ENCODE data around the gene PDZD4.

Gene PDZD4

DNA sequence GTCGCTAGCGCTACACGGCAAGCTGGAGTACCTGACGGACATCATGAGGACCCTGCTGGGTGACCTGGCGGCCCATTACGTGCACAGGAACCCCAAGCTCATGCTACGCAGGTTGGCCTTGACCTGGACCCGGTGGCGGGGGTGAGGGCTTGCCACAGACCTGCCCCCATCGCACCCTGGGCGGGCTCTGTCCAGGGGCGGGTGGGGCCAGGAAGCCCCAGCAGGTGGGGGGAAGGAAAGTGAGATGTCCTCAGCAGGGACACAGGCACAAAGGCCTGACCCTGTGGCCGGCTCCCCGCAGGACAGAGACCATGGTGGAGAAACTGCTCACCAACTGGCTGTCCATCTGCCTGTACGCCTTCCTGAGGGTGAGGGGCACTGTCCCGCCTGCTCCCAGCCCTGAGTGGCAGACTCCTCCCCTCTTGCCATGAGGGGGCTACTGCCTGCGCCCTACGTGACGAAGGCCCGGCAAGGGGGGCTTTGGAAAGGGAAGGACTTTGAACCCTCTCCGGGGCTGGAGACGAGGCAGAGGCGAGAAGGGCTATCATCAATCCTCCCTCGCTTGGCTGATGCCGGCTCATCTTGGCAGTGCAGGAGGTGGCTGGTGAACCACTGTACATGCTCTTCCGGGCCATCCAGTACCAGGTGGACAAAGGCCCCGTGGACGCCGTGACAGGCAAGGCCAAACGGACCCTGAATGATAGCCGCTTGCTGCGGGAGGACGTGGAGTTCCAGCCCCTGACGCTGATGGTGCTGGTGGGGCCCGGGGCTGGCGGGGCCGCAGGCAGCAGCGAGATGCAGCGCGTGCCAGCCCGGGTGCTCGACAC lies 54.8 kb downstream of the PDZD4 start:
- TF ChIP-seq, protein P1, sequence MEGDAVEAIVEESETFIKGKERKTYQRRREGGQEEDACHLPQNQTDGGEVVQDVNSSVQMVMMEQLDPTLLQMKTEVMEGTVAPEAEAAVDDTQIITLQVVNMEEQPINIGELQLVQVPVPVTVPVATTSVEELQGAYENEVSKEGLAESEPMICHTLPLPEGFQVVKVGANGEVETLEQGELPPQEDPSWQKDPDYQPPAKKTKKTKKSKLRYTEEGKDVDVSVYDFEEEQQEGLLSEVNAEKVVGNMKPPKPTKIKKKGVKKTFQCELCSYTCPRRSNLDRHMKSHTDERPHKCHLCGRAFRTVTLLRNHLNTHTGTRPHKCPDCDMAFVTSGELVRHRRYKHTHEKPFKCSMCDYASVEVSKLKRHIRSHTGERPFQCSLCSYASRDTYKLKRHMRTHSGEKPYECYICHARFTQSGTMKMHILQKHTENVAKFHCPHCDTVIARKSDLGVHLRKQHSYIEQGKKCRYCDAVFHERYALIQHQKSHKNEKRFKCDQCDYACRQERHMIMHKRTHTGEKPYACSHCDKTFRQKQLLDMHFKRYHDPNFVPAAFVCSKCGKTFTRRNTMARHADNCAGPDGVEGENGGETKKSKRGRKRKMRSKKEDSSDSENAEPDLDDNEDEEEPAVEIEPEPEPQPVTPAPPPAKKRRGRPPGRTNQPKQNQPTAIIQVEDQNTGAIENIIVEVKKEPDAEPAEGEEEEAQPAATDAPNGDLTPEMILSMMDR (IDR thresholded peaks at IDR 0.05; ENCODE audit: insufficient read depth, low read depth, low read length, missing control alignments): no peak
- no peak overlapping the region for H3K4me3 ChIP-seq (ENCODE audit: low read depth, low read length)
- no peak for DNase-seq (ENCODE audit: low read depth)

DNA sequence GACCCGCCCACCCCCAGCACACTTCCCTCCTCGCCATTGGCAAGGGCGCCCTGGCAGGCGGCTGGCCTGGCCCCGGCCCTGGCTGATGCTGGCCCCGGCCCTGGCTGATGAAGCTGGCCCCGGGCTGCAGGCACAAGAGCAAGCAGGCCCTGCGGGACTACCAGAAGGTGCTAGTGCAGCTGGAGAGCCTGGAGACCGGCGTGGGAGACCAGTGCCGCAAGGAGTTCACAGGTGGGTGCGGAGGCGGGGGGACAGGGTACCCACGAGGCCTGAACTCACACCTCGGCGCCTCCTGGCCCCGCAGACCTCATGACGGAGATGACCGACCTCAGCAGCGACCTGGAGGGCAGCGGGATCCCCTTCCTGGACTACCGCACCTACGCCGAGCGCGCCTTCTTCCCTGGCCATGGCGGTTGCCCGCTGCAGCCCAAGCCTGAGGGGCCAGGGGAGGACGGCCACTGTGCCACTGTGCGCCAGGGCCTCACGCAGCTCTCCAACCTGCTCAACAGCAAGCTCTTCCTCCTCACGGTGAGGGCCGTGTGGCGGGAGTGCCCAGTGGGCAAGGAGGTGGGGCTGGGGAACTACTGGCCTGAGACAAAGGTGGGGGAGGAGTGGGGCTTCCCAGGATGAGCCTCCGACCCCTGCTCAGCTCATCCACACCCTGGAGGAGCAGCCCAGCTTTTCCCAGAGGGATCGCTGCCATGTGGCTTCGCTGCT lies 55.6 kb downstream of the PDZD4 start:
- TF ChIP-seq, protein P1 (IDR thresholded peaks at IDR 0.05; ENCODE audit: insufficient read depth, low read depth, low read length, missing control alignments): no peak
- DNase-seq (ENCODE audit: low read depth): no peak

DNA sequence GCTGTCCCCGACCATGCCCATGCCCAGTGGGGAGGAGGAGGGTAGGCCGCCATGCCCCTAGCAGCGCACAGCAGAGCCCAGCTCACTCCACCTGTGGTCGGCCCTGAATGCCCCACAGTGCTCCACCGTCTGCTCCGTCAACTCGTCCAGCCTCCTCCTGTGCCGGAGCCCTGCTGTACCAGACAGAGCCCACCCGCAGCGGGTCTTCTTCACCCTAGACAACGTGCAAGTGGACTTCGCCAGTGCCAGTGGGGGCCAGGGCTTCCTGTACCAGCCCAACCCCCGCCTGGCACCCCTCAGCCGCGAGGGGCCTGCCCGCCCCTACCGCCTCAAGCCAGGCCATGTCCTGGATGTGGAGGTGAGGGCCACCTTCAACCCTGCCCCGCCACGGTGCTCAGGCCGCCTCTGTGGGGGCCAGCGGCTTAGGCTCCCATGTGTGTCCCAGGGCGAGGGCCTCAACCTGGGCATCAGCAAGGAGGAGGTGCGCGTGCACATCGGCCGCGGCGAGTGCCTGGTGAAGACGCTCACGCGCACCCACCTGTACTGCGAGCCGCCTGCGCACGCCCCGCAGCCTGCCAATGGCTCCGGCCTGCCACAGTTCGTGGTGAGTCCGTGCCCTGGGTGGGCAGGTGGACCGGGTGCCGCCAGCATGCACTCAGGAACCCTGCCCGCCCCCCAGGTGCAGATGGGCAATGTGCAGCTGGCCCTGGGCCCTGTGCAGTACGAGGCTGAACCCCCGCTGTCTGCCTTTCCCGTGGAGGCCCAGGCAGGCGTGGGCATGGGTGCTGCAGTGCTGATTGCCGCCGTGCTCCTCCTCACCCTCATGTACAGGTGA lies 56.4 kb downstream of the PDZD4 start:
- TF ChIP-seq, protein P1 (IDR thresholded peaks at IDR 0.05; ENCODE audit: insufficient read depth, low read depth, low read length, missing control alignments): no peak
- DNase-seq (ENCODE audit: low read depth): no peak
- H3K4me3 ChIP-seq (ENCODE audit: low read depth, low read length): no peak overlapping the region

More for the DNA sequence above, 55.6 kb downstream of the PDZD4 start:
- H3K4me3 ChIP-seq (ENCODE audit: low read depth, low read length): no peak overlapping the region

DNA sequence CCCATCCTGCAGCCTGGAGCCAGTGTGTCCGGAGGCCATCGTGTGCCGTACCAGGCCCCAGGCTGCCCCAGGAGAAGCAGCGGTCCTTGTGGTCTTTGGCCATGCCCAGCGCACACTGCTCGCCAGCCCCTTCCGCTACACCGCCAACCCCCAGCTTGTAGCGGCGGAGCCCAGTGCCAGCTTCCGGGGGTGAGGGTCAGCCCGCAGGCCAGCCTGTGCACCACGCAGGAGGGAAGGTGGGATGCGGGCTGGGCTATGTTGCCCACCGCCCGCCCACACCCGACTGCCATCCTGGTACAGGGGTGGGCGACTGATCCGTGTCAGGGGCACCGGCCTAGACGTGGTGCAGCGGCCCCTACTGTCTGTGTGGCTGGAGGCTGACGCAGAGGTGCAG lies 57.1 kb downstream of the PDZD4 start:
- no peak for DNase-seq (ENCODE audit: low read depth)
- no peak overlapping the region for H3K4me3 ChIP-seq (ENCODE audit: low read depth, low read length)
- TF ChIP-seq, protein P1 (IDR thresholded peaks at IDR 0.05; ENCODE audit: insufficient read depth, low read depth, low read length, missing control alignments): no peak

DNA sequence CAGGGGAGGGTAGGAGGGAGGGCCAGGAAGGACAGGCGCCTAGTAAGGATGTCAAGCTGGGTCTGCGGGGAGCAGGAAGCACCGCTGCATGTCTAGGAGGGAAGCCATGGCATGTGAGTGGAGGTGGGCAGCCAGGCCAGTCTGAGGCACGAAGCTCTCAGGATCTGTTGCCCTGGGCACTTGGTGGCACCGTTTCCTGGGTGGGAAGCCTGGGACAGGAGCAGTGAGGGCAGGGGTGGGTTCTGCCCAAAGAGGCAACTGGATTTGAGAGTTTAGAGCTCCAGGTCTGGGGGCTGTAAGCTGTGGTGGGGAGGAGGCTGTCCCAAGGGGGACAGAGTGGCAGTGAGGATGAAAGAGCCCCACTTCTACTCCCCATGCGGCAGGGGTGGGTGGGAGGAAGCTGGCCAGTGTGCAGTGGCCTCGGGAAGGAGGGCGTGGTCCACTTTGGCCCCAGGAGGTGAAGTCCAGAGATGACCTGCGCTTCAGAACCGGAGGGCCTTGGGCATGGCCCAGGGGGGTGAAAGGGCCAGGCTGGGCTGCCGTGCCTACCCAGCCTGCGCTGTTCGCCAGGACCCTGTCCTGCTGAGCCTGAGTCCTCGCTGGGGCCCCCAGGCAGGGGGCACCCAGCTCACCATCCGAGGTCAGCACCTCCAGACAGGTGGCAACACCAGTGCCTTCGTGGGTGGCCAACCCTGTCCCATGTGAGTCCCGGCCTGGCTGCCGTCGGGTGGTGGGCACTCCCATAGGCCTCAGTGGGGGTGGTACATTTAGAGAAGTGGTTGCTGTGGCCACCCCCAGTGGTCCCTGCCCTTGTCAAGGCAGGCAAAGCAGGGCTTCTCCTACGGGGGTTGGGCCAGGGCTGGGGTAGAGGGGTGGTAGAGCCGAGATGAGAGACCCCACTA lies 57.8 kb downstream of the PDZD4 start:
- no peak for DNase-seq (ENCODE audit: low read depth)

More for the DNA sequence above, 57.8 kb downstream of the PDZD4 start:
- TF ChIP-seq, protein P1 (IDR thresholded peaks at IDR 0.05; ENCODE audit: insufficient read depth, low read depth, low read length, missing control alignments): no peak
- no peak overlapping the region for H3K4me3 ChIP-seq (ENCODE audit: low read depth, low read length)
